ENCODE data around the gene NALF2. TPM values are rescaled to one million over a fixed set of nuclear protein-coding genes. Genes with fewer than 3 reads are reported as not detected.

NALF2 gene
- 0.10 TPM for total RNA-seq

- peak; percentile 82 for DNase-seq
These were observed at the start of gene NALF2 for GRCh38 chrX:69503782-69504625. NALF2 (plus strand) TSS chrX:69504326; CDS start chrX:69505283, 957 bp downstream.

DNA sequence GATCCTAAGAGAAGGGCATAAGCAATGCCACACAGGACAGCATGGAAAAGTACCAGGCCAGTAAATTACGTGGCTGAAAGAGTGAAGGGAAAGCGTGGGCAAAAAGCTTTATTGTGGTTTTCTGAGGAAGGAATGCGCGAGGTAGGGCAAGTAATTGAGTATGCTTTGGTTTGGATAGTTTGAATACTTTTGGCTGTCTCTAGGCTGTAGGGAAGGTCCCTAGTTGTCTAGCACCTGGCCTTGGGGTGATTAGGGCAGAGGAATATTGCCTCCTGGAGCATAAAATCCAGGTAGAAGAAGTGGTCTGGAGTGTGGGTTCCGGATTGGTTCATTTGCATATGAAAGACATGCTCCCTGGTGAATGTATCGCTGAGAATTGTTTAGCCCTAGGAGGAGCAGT is 46.4 kb upstream of the NALF2 start:
- no peak for DNase-seq

DNA sequence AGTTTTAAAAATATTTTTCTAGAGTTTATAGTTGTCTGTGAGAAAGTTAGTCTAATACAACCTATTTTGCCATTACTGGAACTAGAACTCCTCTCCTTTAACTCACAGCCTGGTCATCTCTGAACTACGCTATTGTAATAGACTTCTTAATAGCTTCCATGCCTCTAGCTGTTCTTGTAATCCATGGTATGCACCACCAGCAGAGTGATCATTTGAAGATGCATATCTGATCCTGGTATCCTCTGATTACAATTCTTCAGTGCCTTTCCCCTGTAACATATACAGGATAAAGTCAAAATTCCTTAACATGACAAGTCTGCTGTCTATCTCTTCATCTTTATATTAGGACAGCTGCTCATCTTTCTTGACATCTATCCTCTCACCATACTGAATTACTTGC is 37.6 kb upstream of the NALF2 start:
- no peak for DNase-seq

- no peak for DNase-seq
These were observed 34.2 kb upstream of the NALF2 start for GRCh38 chrX:69469975-69470374.

GRCh38 chrX:69489625-69490024 is 14.5 kb upstream of the NALF2 start:
- no peak for DNase-seq

GRCh38 chrX:69493193-69493592 is 10.9 kb upstream of the NALF2 start:
- DNase-seq, result peak; percentile 38

DNA sequence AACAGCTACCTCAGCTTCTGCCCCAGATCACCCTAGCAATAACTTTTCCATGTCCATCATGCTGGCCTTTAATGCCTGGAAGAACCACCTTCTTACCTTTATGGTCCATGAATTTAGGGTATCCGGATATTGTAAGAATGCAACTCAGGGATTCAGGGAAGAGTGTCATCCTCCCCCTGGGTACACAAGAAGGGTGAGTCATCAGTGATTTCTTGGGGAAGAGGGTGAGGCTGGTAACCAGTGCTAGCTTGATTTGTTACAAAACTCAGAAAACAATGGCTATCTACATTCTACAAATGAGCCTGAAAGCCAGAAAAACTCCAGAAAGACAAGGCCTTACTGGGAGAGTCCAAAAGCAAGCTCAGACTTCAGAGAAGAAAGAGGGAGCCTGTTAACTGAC is 10.4 kb upstream of the NALF2 start:
- no peak for DNase-seq

DNA sequence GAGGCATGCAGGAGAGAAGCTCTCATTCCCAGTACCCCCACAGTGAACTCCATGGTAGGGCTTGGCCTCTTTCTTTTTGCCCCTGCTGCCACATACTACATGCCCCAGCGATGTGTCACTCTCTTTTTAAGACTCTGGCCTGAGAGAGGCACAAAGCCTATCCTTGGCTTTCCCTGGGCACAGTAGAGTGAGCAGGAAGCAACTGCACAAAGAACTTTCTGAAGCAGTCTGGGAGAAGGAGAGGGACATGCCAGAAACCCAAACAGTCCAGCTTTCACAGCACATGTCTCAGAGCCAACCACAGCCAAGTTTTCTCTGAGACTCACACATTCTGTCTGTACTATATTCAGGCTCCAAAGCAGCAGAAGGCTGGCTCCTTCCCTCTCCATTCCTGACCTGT is 7.9 kb upstream of the NALF2 start:
- no peak for DNase-seq

- DNase-seq, result no peak
These were observed 2.7 kb upstream of the NALF2 start for GRCh38 chrX:69501429-69501828.

GRCh38 chrX:69503228-69503781 is 821 bp upstream of the NALF2 start:
- no peak for DNase-seq

- DNase-seq, result no peak
These were observed 793 bp downstream of the NALF2 start for GRCh38 chrX:69504626-69505612.

GRCh38 chrX:69505772-69506616 is 1.9 kb downstream of the NALF2 start:
- no peak for DNase-seq

DNA sequence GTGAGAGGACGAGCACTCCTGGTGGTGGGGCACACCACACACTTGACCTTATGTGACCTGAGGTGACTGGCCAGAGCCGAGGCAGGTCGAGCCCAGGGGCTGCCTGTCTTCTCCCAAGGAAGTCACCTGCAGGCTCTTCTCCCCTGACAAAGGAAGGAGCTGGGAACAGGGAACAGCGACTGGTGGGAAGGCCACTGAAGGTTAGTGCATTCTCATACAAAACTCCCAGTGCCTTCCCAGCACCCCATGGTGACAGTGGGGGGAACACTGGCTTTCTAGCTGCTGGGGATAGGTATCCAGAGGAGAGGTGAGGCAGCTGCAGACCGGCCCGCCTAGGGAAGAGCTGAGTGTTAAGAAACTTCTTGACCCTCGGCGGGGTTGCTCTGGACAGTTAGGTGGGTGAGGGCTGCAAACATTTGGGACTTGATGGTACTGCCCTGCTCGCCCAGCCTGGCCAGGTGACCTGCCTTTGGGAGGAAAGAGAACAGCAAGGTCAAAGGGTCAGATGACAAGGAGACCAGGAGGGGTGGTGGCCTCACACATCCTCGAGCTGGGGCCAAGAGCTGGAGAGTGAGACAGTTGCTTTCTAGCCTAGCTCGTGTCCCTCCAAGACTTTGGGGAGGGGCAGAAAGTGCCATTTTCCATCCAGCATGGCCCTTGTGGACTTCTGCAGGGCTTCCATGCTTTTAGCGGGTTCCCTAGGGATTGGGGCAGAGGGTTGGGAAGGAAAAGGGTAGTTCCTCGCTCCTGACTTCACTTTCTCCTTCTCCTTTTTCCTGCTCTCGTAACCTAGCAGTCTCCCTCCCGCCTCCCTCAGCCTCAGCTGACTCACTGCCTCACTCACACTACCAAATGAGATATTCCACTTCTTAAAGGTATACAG is 2.7 kb downstream of the NALF2 start:
- DNase-seq, result no peak

- DNase-seq, result no peak
These were observed 3.3 kb downstream of the NALF2 start for GRCh38 chrX:69507500-69507789.

DNA sequence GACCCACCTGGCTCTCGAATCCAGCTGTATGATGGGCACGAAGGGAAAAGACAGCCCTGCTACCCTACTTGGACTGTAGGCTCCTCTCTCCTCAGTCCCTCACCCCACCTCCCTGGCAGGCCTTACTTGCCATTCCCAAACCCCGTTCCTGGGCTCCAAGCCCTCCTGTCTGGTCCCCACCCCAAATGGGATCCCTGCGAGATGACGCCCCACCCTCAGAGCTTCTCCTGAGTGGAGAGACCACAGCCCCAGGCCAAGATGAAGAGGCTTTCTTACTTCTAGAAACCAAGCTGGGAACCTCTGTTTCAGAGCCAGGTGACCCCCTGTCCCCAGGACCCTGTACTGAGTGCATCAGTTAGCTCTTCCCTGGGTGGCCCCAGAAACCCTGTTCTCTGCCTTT is 4.5 kb downstream of the NALF2 start:
- no peak for DNase-seq

- DNase-seq, result no peak
These were observed 6.1 kb downstream of the NALF2 start for GRCh38 chrX:69510137-69510715.

GRCh38 chrX:69510914-69511513 is 6.9 kb downstream of the NALF2 start:
- no peak for DNase-seq

DNA sequence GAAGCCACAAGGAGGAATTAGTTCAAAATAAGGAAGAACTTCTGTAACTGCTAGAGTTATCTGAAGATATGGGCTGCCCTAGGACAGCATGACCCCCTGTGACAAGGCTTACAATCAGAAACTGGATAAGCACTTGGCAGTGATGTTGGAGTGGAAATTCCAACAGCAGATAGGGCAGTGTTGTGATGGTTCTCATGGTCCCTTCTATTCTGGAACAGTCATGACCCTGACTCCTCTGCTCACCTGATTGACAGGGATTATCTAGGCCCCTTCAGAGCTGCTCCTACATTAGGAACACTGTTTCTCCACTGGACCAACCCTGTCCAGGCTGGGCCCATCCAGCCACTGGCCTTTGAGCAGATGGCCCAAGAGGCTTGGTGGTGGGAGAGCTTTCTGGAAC is 17.9 kb downstream of the NALF2 start:
- no peak for DNase-seq

DNA sequence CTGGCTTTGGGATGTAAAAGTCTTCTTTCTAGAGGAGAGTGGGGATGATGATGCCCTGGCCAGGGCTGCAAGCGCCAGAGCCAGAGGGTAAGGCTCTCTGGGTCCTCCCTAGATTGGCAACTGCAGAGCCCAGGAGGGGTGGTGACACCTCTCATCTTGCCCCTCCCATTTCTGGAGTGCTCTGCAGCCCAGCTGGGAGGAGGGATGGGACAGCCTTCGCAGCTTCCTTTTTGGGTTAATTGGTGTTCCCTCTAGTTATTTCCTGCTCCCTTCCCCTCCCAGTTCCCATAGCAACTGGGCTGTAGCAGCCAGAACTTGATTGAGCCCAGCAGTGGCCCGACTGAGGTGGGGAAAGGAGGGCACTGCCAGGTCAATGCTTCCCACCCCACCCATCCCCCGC is 19.2 kb downstream of the NALF2 start:
- no peak for DNase-seq

DNA sequence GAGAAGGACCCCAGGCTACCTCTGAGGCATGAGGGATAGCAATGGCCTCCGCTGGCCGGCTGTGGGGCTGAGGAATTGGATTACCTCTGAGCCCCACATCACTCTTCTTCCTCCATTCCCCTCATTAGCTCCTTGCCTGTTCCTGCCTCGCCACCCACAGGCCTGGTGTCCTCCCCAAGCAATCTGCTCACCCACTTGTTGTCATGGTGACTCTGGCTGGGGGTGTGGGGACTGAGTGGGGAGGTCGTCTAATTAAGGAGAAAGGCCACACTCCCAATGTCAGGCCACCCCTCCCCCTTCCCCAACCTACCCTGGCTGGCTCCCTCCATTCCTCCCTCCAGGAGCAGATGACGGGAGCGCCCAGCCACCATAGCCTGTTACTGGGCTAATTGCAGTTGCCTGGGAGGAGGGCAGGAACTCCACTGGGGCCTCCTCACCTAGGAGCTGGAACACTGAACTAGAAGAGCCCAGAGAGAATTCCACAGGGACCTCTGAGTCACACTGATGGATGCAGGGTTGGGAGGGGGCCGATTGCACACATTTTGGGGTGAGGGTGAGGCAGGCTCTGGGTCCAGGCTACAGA is 20.7 kb downstream of the NALF2 start:
- DNase-seq, result no peak

Data from tongue (tissue), 2 donors.